ENCODE results near the gene RBM33.

RBM33 gene

GRCh38 chr7:155806096-155806871 is 161.8 kb downstream of the RBM33 start:
- no peak overlapping the region for H3K4me3 ChIP-seq (ENCODE audit: low read depth in 1 of 2, low read length in 2 of 2)
- TF ChIP-seq EZH2 (IDR thresholded peaks at IDR 0.05; ENCODE audit: borderline replicate concordance, low read depth, low read length, severe bottlenecking) (no peak), CTCF (IDR thresholded peaks at IDR 0.05; ENCODE audit: borderline replicate concordance, extremely low read depth, low read length, poor library complexity, severe bottlenecking) (no peak)
- H3K9me3 ChIP-seq (ENCODE audit: insufficient read depth, low read length, severe bottlenecking), result no peaks in the 10 kb centered on the region
- no peak for DNase-seq
- H4K20me1 ChIP-seq (ENCODE audit: insufficient read depth, low read length), result no peaks in the 10 kb centered on the region
- no peak for ATAC-seq (ENCODE audit: insufficient read depth, low read depth)
- no peak overlapping the region for H3K4me2 ChIP-seq (ENCODE audit: insufficient read depth, low read length)
- H3K9ac ChIP-seq (ENCODE audit: low read depth, low read length), result no peak overlapping the region
- H2AFZ ChIP-seq (ENCODE audit: low read depth, low read length), result no peak overlapping the region
- peaks cover under 1% of the 10 kb centered on the region for H3K27me3 ChIP-seq (ENCODE audit: insufficient read depth, low read length, poor library complexity)
- no peaks in the 10 kb centered on the region for H3K36me3 ChIP-seq (ENCODE audit: insufficient read depth, low read length)
- no peaks in the 10 kb centered on the region for H3K4me1 ChIP-seq (ENCODE audit: insufficient read depth, low read length)
- H3K79me2 ChIP-seq (ENCODE audit: insufficient read depth, low read length), result no peaks in the 10 kb centered on the region
- H3K27ac ChIP-seq (ENCODE audit: low read length), result no peak overlapping the region

GRCh38 chr7:155807065-155807671 is 162.7 kb downstream of the RBM33 start:
- DNase-seq (no peak), ATAC-seq (ENCODE audit: insufficient read depth, low read depth) (no peak)
- H3K36me3 ChIP-seq (ENCODE audit: insufficient read depth, low read length), result no peaks in the 10 kb centered on the region
- no peaks in the 10 kb centered on the region for H4K20me1 ChIP-seq (ENCODE audit: insufficient read depth, low read length)
- H3K9ac ChIP-seq (ENCODE audit: low read depth, low read length), result no peak overlapping the region
- no peak overlapping the region for H3K4me3 ChIP-seq (ENCODE audit: low read depth in 1 of 2, low read length in 2 of 2)
- H3K79me2 ChIP-seq (ENCODE audit: insufficient read depth, low read length), result no peaks in the 10 kb centered on the region
- no peak overlapping the region for H2AFZ ChIP-seq (ENCODE audit: low read depth, low read length)
- TF ChIP-seq EZH2 (IDR thresholded peaks at IDR 0.05; ENCODE audit: borderline replicate concordance, low read depth, low read length, severe bottlenecking) (no peak), CTCF (IDR thresholded peaks at IDR 0.05; ENCODE audit: borderline replicate concordance, extremely low read depth, low read length, poor library complexity, severe bottlenecking) (no peak)
- H3K27me3 ChIP-seq (ENCODE audit: insufficient read depth, low read length, poor library complexity), result no peaks in the 10 kb centered on the region
- no peak overlapping the region for H3K27ac ChIP-seq (ENCODE audit: low read length)
- H3K9me3 ChIP-seq (ENCODE audit: insufficient read depth, low read length, severe bottlenecking), result no peaks in the 10 kb centered on the region
- no peaks in the 10 kb centered on the region for H3K4me1 ChIP-seq (ENCODE audit: insufficient read depth, low read length)
- H3K4me2 ChIP-seq (ENCODE audit: insufficient read depth, low read length), result no peak overlapping the region

GRCh38 chr7:155807789-155808548 is 163.5 kb downstream of the RBM33 start:
- ATAC-seq (ENCODE audit: insufficient read depth, low read depth) (no peak), DNase-seq (no peak)
- Histone ChIP-seq H3K4me1 (ENCODE audit: insufficient read depth, low read length) (no peaks in the 10 kb centered on the region), H3K36me3 (ENCODE audit: insufficient read depth, low read length) (no peaks in the 10 kb centered on the region), H2AFZ (ENCODE audit: low read depth, low read length) (no peak overlapping the region), H3K79me2 (ENCODE audit: insufficient read depth, low read length) (no peaks in the 10 kb centered on the region), H3K27ac (ENCODE audit: low read length) (no peak overlapping the region), H3K4me2 (ENCODE audit: insufficient read depth, low read length) (no peak overlapping the region), H3K9ac (ENCODE audit: low read depth, low read length) (no peak overlapping the region), H3K27me3 (ENCODE audit: insufficient read depth, low read length, poor library complexity) (no peaks in the 10 kb centered on the region), H4K20me1 (ENCODE audit: insufficient read depth, low read length) (no peaks in the 10 kb centered on the region), H3K9me3 (ENCODE audit: insufficient read depth, low read length, severe bottlenecking) (no peaks in the 10 kb centered on the region), H3K4me3 (ENCODE audit: low read depth in 1 of 2, low read length in 2 of 2) (no peak overlapping the region)
- TF ChIP-seq CTCF (IDR thresholded peaks at IDR 0.05; ENCODE audit: borderline replicate concordance, extremely low read depth, low read length, poor library complexity, severe bottlenecking) (no peak), EZH2 (IDR thresholded peaks at IDR 0.05; ENCODE audit: borderline replicate concordance, low read depth, low read length, severe bottlenecking) (no peak)
